Measurements from ENCODE around the gene HDAC4. TPM values are rescaled to one million over a fixed set of nuclear protein-coding genes. Genes with fewer than 3 reads are reported as not detected.

HDAC4 gene
- total RNA-seq, 1 experiment from 2014 or later: 44.4 TPM

DNA sequence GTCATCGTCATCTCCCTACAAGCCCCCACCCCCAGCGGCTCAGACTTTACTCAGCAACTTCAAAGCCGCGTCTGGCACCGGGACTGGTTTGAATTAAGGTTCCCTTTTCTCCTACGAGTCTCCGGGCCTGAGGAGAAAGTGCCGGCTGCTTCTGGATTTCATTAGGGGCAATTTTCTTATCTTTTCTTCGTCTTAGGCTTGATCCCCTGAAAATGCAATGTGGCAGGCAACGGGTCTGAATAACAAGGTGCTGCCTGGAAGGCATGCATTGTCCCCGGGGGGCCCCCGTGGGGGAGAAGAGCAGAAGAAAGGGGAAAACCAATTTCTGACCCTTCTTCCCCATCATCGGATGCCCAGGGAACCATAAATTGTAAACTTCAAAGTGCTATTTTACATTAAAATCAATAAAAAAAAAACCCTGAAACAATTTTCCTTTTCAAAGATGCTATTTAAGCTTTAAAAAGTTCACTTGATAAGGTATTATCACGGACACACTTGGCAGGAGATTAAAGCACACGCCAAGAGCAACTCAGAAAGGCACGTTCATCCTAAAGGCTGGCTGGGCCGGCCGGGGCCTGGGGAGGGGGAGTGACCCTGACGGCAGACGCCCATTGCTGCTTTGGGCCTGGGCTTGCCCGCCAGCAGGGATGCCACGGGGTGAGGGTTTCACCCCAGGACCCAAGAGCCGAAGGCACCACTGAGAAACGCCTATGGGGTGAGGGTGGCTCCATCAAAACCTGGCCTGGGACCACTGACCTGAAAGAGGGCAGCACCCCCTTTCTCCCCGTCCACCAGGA, 322.5 kb downstream of the HDAC4 start:
- H3K4me1 Mint-ChIP-seq: no peaks in the 10 kb centered on the region
- ChIA-PET CTCF (no interaction called here), POLR2A (no interaction called here)
- no peak overlapping the region for H3K4me3 Mint-ChIP-seq
- H3K27me3 Mint-ChIP-seq (ENCODE audit: low read depth): no peaks in the 10 kb centered on the region
- ATAC-seq: no peak
- TF ChIP-seq ZNF263 (CRISPR knock-in tag; IDR thresholded peaks at IDR 0.05; ENCODE audit: low read depth): no peak
- TF ChIP-seq ELF4 (CRISPR knock-in tag; IDR thresholded peaks at IDR 0.05; ENCODE audit: low read depth): no peak
- TF ChIP-seq ETV6 (CRISPR knock-in tag; IDR thresholded peaks at IDR 0.05): no peak
- no peaks in the 10 kb centered on the region for H3K9me3 Mint-ChIP-seq
- peaks cover 34% of the 10 kb centered on the region for H3K36me3 Mint-ChIP-seq
- no peak for DNase-seq (ENCODE audit: low spot score)
- H3K27ac Mint-ChIP-seq: no peak overlapping the region

DNA sequence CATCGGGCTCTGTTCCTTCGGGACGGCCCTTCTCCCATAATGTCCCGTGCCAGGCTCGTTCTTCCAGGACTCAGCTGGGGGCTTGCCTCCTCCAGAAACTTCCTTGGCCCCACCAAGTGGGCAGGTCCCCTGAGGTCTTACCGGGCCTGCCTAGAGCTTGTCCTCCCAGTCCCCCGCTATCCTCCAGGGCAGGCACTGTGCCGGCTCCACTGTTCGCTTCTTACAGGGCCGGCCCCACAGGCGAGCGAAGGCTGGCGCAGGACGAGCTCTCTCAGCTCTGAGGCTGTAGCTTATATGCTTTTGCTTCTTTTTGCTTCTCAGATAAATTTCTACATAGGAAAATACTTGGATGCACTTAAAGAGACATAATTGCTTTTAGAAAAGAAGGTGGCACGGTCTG, 323.6 kb downstream of the HDAC4 start:
- Mint-ChIP-seq H3K27ac (no peak overlapping the region), H3K27me3 (ENCODE audit: low read depth) (no peaks in the 10 kb centered on the region), H3K4me1 (no peaks in the 10 kb centered on the region), H3K36me3 (peaks cover 40% of the 10 kb centered on the region), H3K4me3 (no peak overlapping the region), H3K9me3 (no peaks in the 10 kb centered on the region)
- TF ChIP-seq, protein P1, sequence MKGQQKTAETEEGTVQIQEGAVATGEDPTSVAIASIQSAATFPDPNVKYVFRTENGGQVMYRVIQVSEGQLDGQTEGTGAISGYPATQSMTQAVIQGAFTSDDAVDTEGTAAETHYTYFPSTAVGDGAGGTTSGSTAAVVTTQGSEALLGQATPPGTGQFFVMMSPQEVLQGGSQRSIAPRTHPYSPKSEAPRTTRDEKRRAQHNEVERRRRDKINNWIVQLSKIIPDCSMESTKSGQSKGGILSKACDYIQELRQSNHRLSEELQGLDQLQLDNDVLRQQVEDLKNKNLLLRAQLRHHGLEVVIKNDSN (CRISPR knock-in tag; IDR thresholded peaks at IDR 0.05): no peak
- TF ChIP-seq GTF2I (CRISPR knock-in tag; conservative IDR thresholded peaks at IDR 0.05): no peak
- no peak for TF ChIP-seq FOXJ3 (CRISPR knock-in tag; IDR thresholded peaks at IDR 0.05; ENCODE audit: borderline replicate concordance)
- no peak for TF ChIP-seq MXD4 (CRISPR knock-in tag; IDR thresholded peaks at IDR 0.05; ENCODE audit: borderline replicate concordance)
- no peak for TF ChIP-seq HMGA2 (CRISPR knock-in tag; IDR thresholded peaks at IDR 0.05)
- TF ChIP-seq JUN (CRISPR knock-in tag; IDR thresholded peaks at IDR 0.05): no peak
- TF ChIP-seq, protein P2, sequence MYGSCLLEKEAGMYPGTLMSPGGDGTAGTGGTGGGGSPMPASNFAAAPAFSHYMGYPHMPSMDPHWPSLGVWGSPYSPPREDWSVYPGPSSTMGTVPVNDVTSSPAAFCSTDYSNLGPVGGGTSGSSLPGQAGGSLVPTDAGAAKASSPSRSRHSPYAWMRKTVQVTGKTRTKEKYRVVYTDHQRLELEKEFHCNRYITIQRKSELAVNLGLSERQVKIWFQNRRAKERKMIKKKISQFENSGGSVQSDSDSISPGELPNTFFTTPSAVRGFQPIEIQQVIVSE (CRISPR knock-in tag; IDR thresholded peaks at IDR 0.05; ENCODE audit: borderline replicate concordance): no peak
- TF ChIP-seq, protein P3, sequence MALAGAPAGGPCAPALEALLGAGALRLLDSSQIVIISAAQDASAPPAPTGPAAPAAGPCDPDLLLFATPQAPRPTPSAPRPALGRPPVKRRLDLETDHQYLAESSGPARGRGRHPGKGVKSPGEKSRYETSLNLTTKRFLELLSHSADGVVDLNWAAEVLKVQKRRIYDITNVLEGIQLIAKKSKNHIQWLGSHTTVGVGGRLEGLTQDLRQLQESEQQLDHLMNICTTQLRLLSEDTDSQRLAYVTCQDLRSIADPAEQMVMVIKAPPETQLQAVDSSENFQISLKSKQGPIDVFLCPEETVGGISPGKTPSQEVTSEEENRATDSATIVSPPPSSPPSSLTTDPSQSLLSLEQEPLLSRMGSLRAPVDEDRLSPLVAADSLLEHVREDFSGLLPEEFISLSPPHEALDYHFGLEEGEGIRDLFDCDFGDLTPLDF (CRISPR knock-in tag; IDR thresholded peaks at IDR 0.05): no peak
- TF ChIP-seq FOXP1 (CRISPR knock-in tag; IDR thresholded peaks at IDR 0.05; ENCODE audit: borderline replicate concordance): no peak
- no peak for TF ChIP-seq TEAD4 (CRISPR knock-in tag; IDR thresholded peaks at IDR 0.05)
- no peak for TF ChIP-seq TP53 (CRISPR knock-in tag; IDR thresholded peaks at IDR 0.05)
- TF ChIP-seq, protein P4, sequence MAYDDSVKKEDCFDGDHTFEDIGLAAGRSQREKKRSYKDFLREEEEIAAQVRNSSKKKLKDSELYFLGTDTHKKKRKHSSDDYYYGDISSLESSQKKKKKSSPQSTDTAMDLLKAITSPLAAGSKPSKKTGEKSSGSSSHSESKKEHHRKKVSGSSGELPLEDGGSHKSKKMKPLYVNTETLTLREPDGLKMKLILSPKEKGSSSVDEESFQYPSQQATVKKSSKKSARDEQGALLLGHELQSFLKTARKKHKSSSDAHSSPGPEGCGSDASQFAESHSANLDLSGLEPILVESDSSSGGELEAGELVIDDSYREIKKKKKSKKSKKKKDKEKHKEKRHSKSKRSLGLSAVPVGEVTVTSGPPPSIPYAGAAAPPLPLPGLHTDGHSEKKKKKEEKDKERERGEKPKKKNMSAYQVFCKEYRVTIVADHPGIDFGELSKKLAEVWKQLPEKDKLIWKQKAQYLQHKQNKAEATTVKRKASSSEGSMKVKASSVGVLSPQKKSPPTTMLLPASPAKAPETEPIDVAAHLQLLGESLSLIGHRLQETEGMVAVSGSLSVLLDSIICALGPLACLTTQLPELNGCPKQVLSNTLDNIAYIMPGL (CRISPR knock-in tag; IDR thresholded peaks at IDR 0.05): no peak
- TF ChIP-seq ZNF138 (CRISPR knock-in tag; conservative IDR thresholded peaks at IDR 0.05): no peak
- TF ChIP-seq, protein P5, sequence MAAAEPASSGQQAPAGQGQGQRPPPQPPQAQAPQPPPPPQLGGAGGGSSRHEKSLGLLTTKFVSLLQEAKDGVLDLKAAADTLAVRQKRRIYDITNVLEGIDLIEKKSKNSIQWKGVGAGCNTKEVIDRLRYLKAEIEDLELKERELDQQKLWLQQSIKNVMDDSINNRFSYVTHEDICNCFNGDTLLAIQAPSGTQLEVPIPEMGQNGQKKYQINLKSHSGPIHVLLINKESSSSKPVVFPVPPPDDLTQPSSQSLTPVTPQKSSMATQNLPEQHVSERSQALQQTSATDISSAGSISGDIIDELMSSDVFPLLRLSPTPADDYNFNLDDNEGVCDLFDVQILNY (CRISPR knock-in tag; IDR thresholded peaks at IDR 0.05): no peak
- no peak for TF ChIP-seq TEAD1 (CRISPR knock-in tag; IDR thresholded peaks at IDR 0.05)
- TF ChIP-seq, protein P6, sequence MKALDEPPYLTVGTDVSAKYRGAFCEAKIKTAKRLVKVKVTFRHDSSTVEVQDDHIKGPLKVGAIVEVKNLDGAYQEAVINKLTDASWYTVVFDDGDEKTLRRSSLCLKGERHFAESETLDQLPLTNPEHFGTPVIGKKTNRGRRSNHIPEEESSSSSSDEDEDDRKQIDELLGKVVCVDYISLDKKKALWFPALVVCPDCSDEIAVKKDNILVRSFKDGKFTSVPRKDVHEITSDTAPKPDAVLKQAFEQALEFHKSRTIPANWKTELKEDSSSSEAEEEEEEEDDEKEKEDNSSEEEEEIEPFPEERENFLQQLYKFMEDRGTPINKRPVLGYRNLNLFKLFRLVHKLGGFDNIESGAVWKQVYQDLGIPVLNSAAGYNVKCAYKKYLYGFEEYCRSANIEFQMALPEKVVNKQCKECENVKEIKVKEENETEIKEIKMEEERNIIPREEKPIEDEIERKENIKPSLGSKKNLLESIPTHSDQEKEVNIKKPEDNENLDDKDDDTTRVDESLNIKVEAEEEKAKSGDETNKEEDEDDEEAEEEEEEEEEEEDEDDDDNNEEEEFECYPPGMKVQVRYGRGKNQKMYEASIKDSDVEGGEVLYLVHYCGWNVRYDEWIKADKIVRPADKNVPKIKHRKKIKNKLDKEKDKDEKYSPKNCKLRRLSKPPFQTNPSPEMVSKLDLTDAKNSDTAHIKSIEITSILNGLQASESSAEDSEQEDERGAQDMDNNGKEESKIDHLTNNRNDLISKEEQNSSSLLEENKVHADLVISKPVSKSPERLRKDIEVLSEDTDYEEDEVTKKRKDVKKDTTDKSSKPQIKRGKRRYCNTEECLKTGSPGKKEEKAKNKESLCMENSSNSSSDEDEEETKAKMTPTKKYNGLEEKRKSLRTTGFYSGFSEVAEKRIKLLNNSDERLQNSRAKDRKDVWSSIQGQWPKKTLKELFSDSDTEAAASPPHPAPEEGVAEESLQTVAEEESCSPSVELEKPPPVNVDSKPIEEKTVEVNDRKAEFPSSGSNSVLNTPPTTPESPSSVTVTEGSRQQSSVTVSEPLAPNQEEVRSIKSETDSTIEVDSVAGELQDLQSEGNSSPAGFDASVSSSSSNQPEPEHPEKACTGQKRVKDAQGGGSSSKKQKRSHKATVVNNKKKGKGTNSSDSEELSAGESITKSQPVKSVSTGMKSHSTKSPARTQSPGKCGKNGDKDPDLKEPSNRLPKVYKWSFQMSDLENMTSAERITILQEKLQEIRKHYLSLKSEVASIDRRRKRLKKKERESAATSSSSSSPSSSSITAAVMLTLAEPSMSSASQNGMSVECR (CRISPR knock-in tag; IDR thresholded peaks at IDR 0.05; ENCODE audit: borderline replicate concordance): no peak
- no peak for DNase-seq (ENCODE audit: low spot score)
- ChIA-PET CTCF (no interaction called here), POLR2A (no interaction called here)
- no peak for ATAC-seq

Data from WTC11 (cell line).